H1 (cell line): Measurements from ENCODE around the gene PJVK. TPM values are rescaled to one million over a fixed set of nuclear protein-coding genes. Genes with fewer than 3 reads are reported as not detected.

ENCODE experiments used
- BACH1 ChIP-seq: IDR thresholded peaks from 2 replicates; pipeline ENCODE4 v1.6.1; 2012; ENCODE audit warnings: low read length, improper control_type of control experiment
- CHD7 ChIP-seq: fragments of 300-600 bp; sonication (generic); IDR thresholded peaks from 2 replicates; pipeline ENCODE4 v1.7.1; 2012; ENCODE audit warnings: low read length, moderate library complexity, mild to moderate bottlenecking, inconsistent platforms; ENCODE audit not compliant: insufficient replicate concordance
- CREB1 ChIP-seq: IDR thresholded peaks from 2 replicates; pipeline ENCODE4 v1.6.1; 2012; ENCODE audit warnings: inconsistent platforms
- EP300 ChIP-seq, 2 experiments: IDR thresholded peaks; 1 replicate in 1 of 2; 2 replicates in 1 of 2; pipeline ENCODE4 v1.6.1; 2011 to 2012; ENCODE audit warnings: low read depth in 2 of 2, low read length in 2 of 2, mild to moderate bottlenecking in 2 of 2, borderline replicate concordance in 1 of 2, inconsistent platforms in 1 of 2, moderate library complexity in 1 of 2
- FOSL1 ChIP-seq: IDR thresholded peaks from 2 replicates; pipeline ENCODE4 v1.6.1; 2011; ENCODE audit warnings: mild to moderate bottlenecking, low read depth, low read length, moderate library complexity; ENCODE audit not compliant: insufficient read depth
- NANOG ChIP-seq: IDR thresholded peaks from 2 replicates; pipeline ENCODE4 v1.6.1; 2011; ENCODE audit warnings: low read length, low read depth, mild to moderate bottlenecking, inconsistent platforms; ENCODE audit not compliant: insufficient read depth, poor library complexity, severe bottlenecking
- SIN3A ChIP-seq, 2 experiments: IDR thresholded peaks in 1 of 2; conservative IDR thresholded peaks in 1 of 2; 2 replicates each; pipeline ENCODE4 v1.6.1; 2011 to 2012; ENCODE audit warnings: low read length in 2 of 2, improper control_type of control experiment in 1 of 2, low read depth in 1 of 2, mild to moderate bottlenecking in 1 of 2
- SRF ChIP-seq: IDR thresholded peaks from 2 replicates; pipeline ENCODE4 v1.6.1; 2011; ENCODE audit warnings: mild to moderate bottlenecking, low read depth, low read length, moderate library complexity
- ZNF274 ChIP-seq: IDR thresholded peaks from 2 replicates; pipeline ENCODE4 v1.7.0; 2012; ENCODE audit warnings: low read length, borderline replicate concordance; ENCODE audit errors: extremely low read depth
- polyA plus RNA-seq, 7 experiments: library from polyadenylated mRNA; depleted of rRNA in 3 of 7; stranded (reverse) in 5 of 7; unstranded in 2 of 7; fragments of >200 nt in 5 of 7; fragments of 200-250 nt in 2 of 7; gene quantifications; 1 replicate in 5 of 7; 2 replicates in 1 of 7; 4 replicates in 1 of 7; pipeline versions ENCODE4 v1.2.1 to v1.2.3, GENCODE V29; 2011 to 2013; ENCODE audit warnings: missing spikeins in 2 of 7, mixed read lengths in 2 of 7
- total RNA-seq: library from RNA; stranded (reverse); fragmentation: NEBNext Ultra II Directional; extraction: Animal tissue kit (Norgen Biotek cat#: 25700); gene quantifications from 2 replicates; pipeline ENCODE4 v1.2.1, GENCODE V29; 2021

Gene PJVK
- total and polyA plus RNA-seq, 2 of the 8 experiments (the other 6 are each of a cell fraction or from before 2014, with no cell fraction given) = 2.4 to 2.8 TPM

- TF ChIP-seq CHD7 (no peak), NANOG (no peak), SIN3A (conservative IDR thresholded peaks at IDR 0.05 in 1 of 2, IDR thresholded peaks at IDR 0.05 in 1 of 2; ENCODE audit: low read depth in 1 of 2, low read length in 2 of 2) (no peak), FOSL1 (no peak), ZNF274 (no peak), SRF (no peak), CREB1 (no peak), EP300 (IDR thresholded peaks at IDR 0.05; ENCODE audit: borderline replicate concordance in 1 of 2, low read depth in 2 of 2, low read length in 2 of 2) (no peak), BACH1 (no peak)
- TF ChIP-seq, all 59 proteins: peak for 0
Observed at GRCh38 chr2:178404368-178404767, 46.8 kb upstream of the PJVK start (continued).
